WERI-Rb-1 (cell line): ENCODE measurements around the gene KCNJ5.

Experiments
- DNase-seq: peaks from one replicate; pipeline ENCODE4 v3.0.0-alpha.2; 2020
- H3K27ac ChIP-seq: fragments of 250-450 bp; sonication (Bioruptor Pico); 2 replicates; pipeline ENCODE4 v1.5.1; 2020; ENCODE audit warnings: mild to moderate bottlenecking, moderate library complexity
- H3K27me3 ChIP-seq: fragments of 250-450 bp; sonication (Bioruptor Pico); 2 replicates; pipeline ENCODE4 v1.5.1; 2021; ENCODE audit warnings: mild to moderate bottlenecking, low read depth, moderate library complexity; ENCODE audit not compliant: insufficient read depth, severe bottlenecking
- H3K36me3 ChIP-seq: fragments of 250-450 bp; sonication (Bioruptor Pico); 2 replicates; pipeline ENCODE4 v1.5.1; 2020; ENCODE audit warnings: mild to moderate bottlenecking, moderate library complexity
- H3K4me3 ChIP-seq: 2 replicates; pipeline ENCODE4 v1.5.1; 2011; ENCODE audit warnings: low read depth, mild to moderate bottlenecking, control low read depth, low read length
- H3K9me3 ChIP-seq: fragments of 250-450 bp; sonication (Bioruptor Pico); 2 replicates; pipeline ENCODE4 v1.5.1; 2021; ENCODE audit warnings: mild to moderate bottlenecking, moderate library complexity; ENCODE audit not compliant: severe bottlenecking
- CTCF ChIP-seq: IDR thresholded peaks from 2 replicates; pipeline ENCODE4 v1.5.1; 2011; ENCODE audit warnings: low read depth, mild to moderate bottlenecking, control low read depth, inconsistent platforms, low read length

The KCNJ5 gene

GRCh38 chr11:128927683-128928336 lies 36.7 kb downstream of the KCNJ5 start:
- Histone ChIP-seq H3K27ac (no peak overlapping the region), H3K27me3 (no peaks in the 10 kb centered on the region), H3K4me3 (no peak overlapping the region), H3K36me3 (no peaks in the 10 kb centered on the region), H3K9me3 (no peaks in the 10 kb centered on the region)
- DNase-seq: no peak
- TF ChIP-seq CTCF: no peak

- Histone ChIP-seq H3K9me3 (no peaks in the 10 kb centered on the region), H3K4me3 (no peak overlapping the region), H3K27ac (no peak overlapping the region), H3K27me3 (no peaks in the 10 kb centered on the region), H3K36me3 (no peaks in the 10 kb centered on the region)
- DNase-seq: no peak
- TF ChIP-seq CTCF: no peak
Observed at GRCh38 chr11:128928400-128928799, 37.2 kb downstream of the KCNJ5 start.

- no peak for DNase-seq
- no peaks in the 10 kb centered on the region for H3K36me3 ChIP-seq
- no peak overlapping the region for H3K27ac ChIP-seq
Observed at GRCh38 chr11:128929468-128929867, 38.3 kb downstream of the KCNJ5 start.

GRCh38 chr11:128929991-128930390 lies 38.8 kb downstream of the KCNJ5 start:
- no peak for DNase-seq
- no peak for TF ChIP-seq CTCF
- Histone ChIP-seq H3K9me3 (no peaks in the 10 kb centered on the region), H3K27ac (no peak overlapping the region), H3K27me3 (no peaks in the 10 kb centered on the region), H3K36me3 (no peaks in the 10 kb centered on the region), H3K4me3 (no peak overlapping the region)

More at GRCh38 chr11:128929468-128929867, 38.3 kb downstream of the KCNJ5 start:
- H3K9me3 ChIP-seq: no peaks in the 10 kb centered on the region
- no peak for TF ChIP-seq CTCF
- no peak overlapping the region for H3K4me3 ChIP-seq
- no peaks in the 10 kb centered on the region for H3K27me3 ChIP-seq

GRCh38 chr11:128931066-128931465 lies 39.9 kb downstream of the KCNJ5 start:
- no peak overlapping the region for H3K4me3 ChIP-seq
- no peak overlapping the region for H3K27ac ChIP-seq
- TF ChIP-seq CTCF: no peak
- no peak for DNase-seq
- no peaks in the 10 kb centered on the region for H3K27me3 ChIP-seq
- no peaks in the 10 kb centered on the region for H3K9me3 ChIP-seq
- no peaks in the 10 kb centered on the region for H3K36me3 ChIP-seq

GRCh38 chr11:128931668-128932067 lies 40.5 kb downstream of the KCNJ5 start:
- Histone ChIP-seq H3K9me3 (no peaks in the 10 kb centered on the region), H3K27me3 (no peaks in the 10 kb centered on the region), H3K27ac (no peak overlapping the region), H3K4me3 (no peak overlapping the region), H3K36me3 (no peaks in the 10 kb centered on the region)
- no peak for TF ChIP-seq CTCF
- peak; percentile 32 for DNase-seq
